ENCODE measurements around the gene ADPRHL1. TPM values are rescaled to one million over a fixed set of nuclear protein-coding genes. Genes with fewer than 3 reads are reported as not detected.

ADPRHL1 gene
- total and polyA plus RNA-seq, 2 donors (not counting 1 experiment from before 2014, with no cell fraction given): 0.28 to 1.3 TPM

DNA sequence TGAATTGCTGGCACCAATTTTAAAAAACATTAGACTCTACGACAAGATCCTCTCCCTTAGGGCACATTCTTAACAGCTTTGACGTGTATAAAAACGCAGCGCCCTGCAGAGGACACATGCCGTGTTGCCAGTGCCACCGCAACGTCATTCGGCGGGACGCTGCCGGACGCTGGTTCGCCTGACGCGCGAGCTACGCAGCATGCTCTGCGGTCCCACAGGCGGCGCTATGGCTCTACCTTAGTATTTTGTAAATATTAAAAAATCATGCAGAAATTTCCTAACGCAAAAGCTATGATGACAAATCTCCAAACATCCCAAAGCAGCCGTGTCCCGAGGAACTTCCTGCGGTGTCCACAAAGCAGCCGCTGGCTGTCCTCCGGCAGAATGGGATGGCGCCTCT, 4.2 kb upstream of the ADPRHL1 start:
- H3K9ac ChIP-seq (ENCODE audit: low read length): no peak overlapping the region
- H3K27me3 ChIP-seq (replicated peaks in 1 of 4; ENCODE audit: control extremely low read depth in 1 of 4, control insufficient read depth in 3 of 4, insufficient read depth in 4 of 4, low read length in 3 of 4): no peaks in the 10 kb centered on the region
- no peaks in the 10 kb centered on the region for H3K9me3 ChIP-seq (ENCODE audit: control extremely low read depth in 1 of 3, control insufficient read depth in 2 of 3, insufficient read depth in 1 of 3, low read length in 2 of 3)
- H3K9me3 Mint-ChIP-seq (ENCODE audit: insufficient read depth): no peaks in the 10 kb centered on the region
- DNase-seq: no peak
- 98% methylated on average over 18 of the region's 27 CpGs for WGBS (ENCODE audit: insufficient coverage)
- no peaks in the 10 kb centered on the region for H3K27me3 Mint-ChIP-seq
- no peak overlapping the region for H3K4me2 ChIP-seq (replicated peaks; ENCODE audit: low read depth, low read length, poor library complexity, severe bottlenecking)
- H4K20me1 ChIP-seq (ENCODE audit: control insufficient read depth, insufficient read depth, low read length, poor library complexity, severe bottlenecking): no peaks in the 10 kb centered on the region
- no peak overlapping the region for H3K4me3 Mint-ChIP-seq
- H3K27ac ChIP-seq (ENCODE audit: low read length in 2 of 2): no peak overlapping the region
- intact Hi-C loops (cut with micrococcal nuclease): no loop called here
- H2AFZ ChIP-seq (ENCODE audit: insufficient read depth, low read depth, low read length, poor library complexity, severe bottlenecking): no peak overlapping the region
- no peaks in the 10 kb centered on the region for H3K4me1 ChIP-seq (ENCODE audit: control insufficient read depth in 2 of 2, insufficient read depth in 2 of 2, low read length in 2 of 2)
- H3K27ac Mint-ChIP-seq: no peak overlapping the region
- H3K79me2 ChIP-seq (ENCODE audit: control insufficient read depth, insufficient read depth, low read length): no peaks in the 10 kb centered on the region
- H3K4me3 ChIP-seq (ENCODE audit: control extremely low read depth in 1 of 5, extremely low read depth in 1 of 5, insufficient read depth in 1 of 5, low read depth in 2 of 5, low read length in 4 of 5): no peak overlapping the region
- H3K36me3 ChIP-seq (replicated peaks in 1 of 2; ENCODE audit: control extremely low read depth in 1 of 2, control insufficient read depth in 1 of 2, extremely low read depth in 1 of 2, insufficient read depth in 2 of 2, low read length in 1 of 2): peaks cover 0 to 35% of the 10 kb centered on the region in 2 experiments
- ChIA-PET POLR2A (no interaction called here), CTCF (interaction anchor here (0.9 to 1.4 kb wide), 3 partner anchors 103 to 105 kb away, joined by 3 to 5 read pairs (median 3); no protein-coding TSS in a partner anchor)
- ATAC-seq (ENCODE audit: low read depth): no peak
- H3K4me1 Mint-ChIP-seq: no peaks in the 10 kb centered on the region
- TF ChIP-seq EZH2 (IDR thresholded peaks at IDR 0.05; ENCODE audit: borderline replicate concordance, insufficient read depth, low read depth, low read length, poor library complexity, severe bottlenecking): no peak
- TF ChIP-seq, protein P1, sequence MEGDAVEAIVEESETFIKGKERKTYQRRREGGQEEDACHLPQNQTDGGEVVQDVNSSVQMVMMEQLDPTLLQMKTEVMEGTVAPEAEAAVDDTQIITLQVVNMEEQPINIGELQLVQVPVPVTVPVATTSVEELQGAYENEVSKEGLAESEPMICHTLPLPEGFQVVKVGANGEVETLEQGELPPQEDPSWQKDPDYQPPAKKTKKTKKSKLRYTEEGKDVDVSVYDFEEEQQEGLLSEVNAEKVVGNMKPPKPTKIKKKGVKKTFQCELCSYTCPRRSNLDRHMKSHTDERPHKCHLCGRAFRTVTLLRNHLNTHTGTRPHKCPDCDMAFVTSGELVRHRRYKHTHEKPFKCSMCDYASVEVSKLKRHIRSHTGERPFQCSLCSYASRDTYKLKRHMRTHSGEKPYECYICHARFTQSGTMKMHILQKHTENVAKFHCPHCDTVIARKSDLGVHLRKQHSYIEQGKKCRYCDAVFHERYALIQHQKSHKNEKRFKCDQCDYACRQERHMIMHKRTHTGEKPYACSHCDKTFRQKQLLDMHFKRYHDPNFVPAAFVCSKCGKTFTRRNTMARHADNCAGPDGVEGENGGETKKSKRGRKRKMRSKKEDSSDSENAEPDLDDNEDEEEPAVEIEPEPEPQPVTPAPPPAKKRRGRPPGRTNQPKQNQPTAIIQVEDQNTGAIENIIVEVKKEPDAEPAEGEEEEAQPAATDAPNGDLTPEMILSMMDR (IDR thresholded peaks at IDR 0.05): no peak

DNA sequence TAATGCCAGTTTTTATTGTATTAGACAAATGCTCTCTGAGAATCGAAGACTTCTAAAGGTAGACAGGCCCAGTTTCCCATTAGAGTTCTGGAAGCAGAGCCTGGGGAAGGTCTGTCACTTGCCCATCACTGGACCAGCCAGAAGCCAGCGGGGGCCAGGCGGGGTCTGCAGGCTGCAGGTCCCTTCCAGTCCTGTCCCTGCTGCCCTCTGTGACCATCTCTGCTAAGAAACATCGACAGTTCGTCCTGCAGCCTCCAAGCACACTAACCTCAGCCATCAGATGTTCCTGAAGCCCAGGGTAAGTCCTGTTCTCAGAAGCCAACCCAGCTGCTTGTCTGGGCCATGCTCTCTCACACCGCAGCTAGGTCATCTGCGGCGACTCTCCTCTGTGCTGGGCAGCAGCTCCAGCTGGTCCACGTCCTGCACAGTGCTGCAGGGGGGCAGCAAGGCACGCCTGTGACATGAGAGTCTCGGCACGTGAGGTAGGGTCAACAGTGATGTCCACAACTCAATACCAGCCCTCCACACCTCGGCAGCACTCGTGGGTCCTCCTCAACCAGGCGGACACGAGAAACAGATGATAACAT, 2.9 kb upstream of the ADPRHL1 start:
- WGBS (ENCODE audit: insufficient coverage): over 99% methylated on average over 15 of the region's 16 CpGs

More for the DNA sequence above, 2.9 kb upstream of the ADPRHL1 start:
- Mint-ChIP-seq H3K4me3 (no peak overlapping the region), H3K27ac (no peak overlapping the region), H3K4me1 (no peaks in the 10 kb centered on the region), H3K9me3 (ENCODE audit: insufficient read depth) (no peaks in the 10 kb centered on the region), H3K27me3 (no peaks in the 10 kb centered on the region)
- intact Hi-C loops (cut with micrococcal nuclease): no loop called here
- POLR2A ChIA-PET: no interaction called here
- ATAC-seq (ENCODE audit: low read depth) (no peak), DNase-seq (no peak)
- Histone ChIP-seq H3K4me2 (replicated peaks; ENCODE audit: low read depth, low read length, poor library complexity, severe bottlenecking) (no peak overlapping the region), H3K36me3 (replicated peaks in 1 of 2; ENCODE audit: control extremely low read depth in 1 of 2, control insufficient read depth in 1 of 2, extremely low read depth in 1 of 2, insufficient read depth in 2 of 2, low read length in 1 of 2) (peaks cover 0 to 35% of the 10 kb centered on the region in 2 experiments), H3K9ac (ENCODE audit: low read length) (no peak overlapping the region), H3K4me1 (ENCODE audit: control insufficient read depth in 2 of 2, insufficient read depth in 2 of 2, low read length in 2 of 2) (no peaks in the 10 kb centered on the region), H4K20me1 (ENCODE audit: control insufficient read depth, insufficient read depth, low read length, poor library complexity, severe bottlenecking) (no peaks in the 10 kb centered on the region), H3K27ac (ENCODE audit: low read length in 2 of 2) (no peak overlapping the region), H3K79me2 (ENCODE audit: control insufficient read depth, insufficient read depth, low read length) (no peaks in the 10 kb centered on the region), H3K9me3 (ENCODE audit: control extremely low read depth in 1 of 3, control insufficient read depth in 2 of 3, insufficient read depth in 1 of 3, low read length in 2 of 3) (no peaks in the 10 kb centered on the region), H3K27me3 (replicated peaks in 1 of 4; ENCODE audit: control extremely low read depth in 1 of 4, control insufficient read depth in 3 of 4, insufficient read depth in 4 of 4, low read length in 3 of 4) (no peaks in the 10 kb centered on the region), H2AFZ (ENCODE audit: insufficient read depth, low read depth, low read length, poor library complexity, severe bottlenecking) (no peak overlapping the region), H3K4me3 (ENCODE audit: control extremely low read depth in 1 of 5, extremely low read depth in 1 of 5, insufficient read depth in 1 of 5, low read depth in 2 of 5, low read length in 4 of 5) (no peak overlapping the region)
- CTCF ChIA-PET: interaction anchor here (1.4 kb wide), 1 partner anchor 106 kb away, joined by 5 read pairs; no protein-coding TSS in a partner anchor
- TF ChIP-seq EZH2 (IDR thresholded peaks at IDR 0.05; ENCODE audit: borderline replicate concordance, insufficient read depth, low read depth, low read length, poor library complexity, severe bottlenecking): no peak
- TF ChIP-seq, protein P1 (IDR thresholded peaks at IDR 0.05): no peak
